WI38 (cell line): ENCODE results near the gene IKBKE.

Source experiments
- H3K4me3 ChIP-seq: 2 replicates; pipeline ENCODE4 v1.5.1; 2011; ENCODE audit warnings: low read depth, mild to moderate bottlenecking, control low read depth, low read length
- CTCF ChIP-seq: IDR thresholded peaks from 2 replicates; pipeline ENCODE4 v1.5.1; 2012; ENCODE audit warnings: low read depth, mild to moderate bottlenecking, control low read depth, low read length

Gene IKBKE

GRCh38 chr1:206497363-206497762 lies 27.1 kb downstream of the IKBKE start:
- H3K4me3 ChIP-seq: no peak overlapping the region
- TF ChIP-seq CTCF: no peak

- no peak overlapping the region for H3K4me3 ChIP-seq
- TF ChIP-seq CTCF: no peak
These were observed 27.5 kb downstream of the IKBKE start for GRCh38 chr1:206497774-206498173.

GRCh38 chr1:206498685-206499084 lies 28.4 kb downstream of the IKBKE start:
- no peak for TF ChIP-seq CTCF

GRCh38 chr1:206500046-206500445 lies 29.8 kb downstream of the IKBKE start:
- no peak overlapping the region for H3K4me3 ChIP-seq
- TF ChIP-seq CTCF: no peak

More at GRCh38 chr1:206498685-206499084, 28.4 kb downstream of the IKBKE start:
- no peak overlapping the region for H3K4me3 ChIP-seq

GRCh38 chr1:206501881-206502280 lies 31.6 kb downstream of the IKBKE start:
- no peak for TF ChIP-seq CTCF
- no peak overlapping the region for H3K4me3 ChIP-seq

- H3K4me3 ChIP-seq: no peak overlapping the region
- no peak for TF ChIP-seq CTCF
These were observed 32.1 kb downstream of the IKBKE start for GRCh38 chr1:206502403-206502802.

GRCh38 chr1:206502812-206503211 lies 32.5 kb downstream of the IKBKE start:
- H3K4me3 ChIP-seq: no peak overlapping the region
- TF ChIP-seq CTCF: no peak
